HG02571 (cell line): Measurements from ENCODE around the gene PGAP6.
"Not testable (repeated sequence)": the region's sequence is repeated elsewhere in the genome, so short reads cannot be mapped to it uniquely, and the experiment has no call there.

Source experiments
- ATAC-seq: cut with Tn5 transposase; IDR thresholded peaks from one replicate; pipeline ENCODE4 v1.9.1; 2021; ENCODE audit warnings: mild to moderate bottlenecking, moderate library complexity; ENCODE audit not compliant: unreplicated experiment

Gene PGAP6

DNA sequence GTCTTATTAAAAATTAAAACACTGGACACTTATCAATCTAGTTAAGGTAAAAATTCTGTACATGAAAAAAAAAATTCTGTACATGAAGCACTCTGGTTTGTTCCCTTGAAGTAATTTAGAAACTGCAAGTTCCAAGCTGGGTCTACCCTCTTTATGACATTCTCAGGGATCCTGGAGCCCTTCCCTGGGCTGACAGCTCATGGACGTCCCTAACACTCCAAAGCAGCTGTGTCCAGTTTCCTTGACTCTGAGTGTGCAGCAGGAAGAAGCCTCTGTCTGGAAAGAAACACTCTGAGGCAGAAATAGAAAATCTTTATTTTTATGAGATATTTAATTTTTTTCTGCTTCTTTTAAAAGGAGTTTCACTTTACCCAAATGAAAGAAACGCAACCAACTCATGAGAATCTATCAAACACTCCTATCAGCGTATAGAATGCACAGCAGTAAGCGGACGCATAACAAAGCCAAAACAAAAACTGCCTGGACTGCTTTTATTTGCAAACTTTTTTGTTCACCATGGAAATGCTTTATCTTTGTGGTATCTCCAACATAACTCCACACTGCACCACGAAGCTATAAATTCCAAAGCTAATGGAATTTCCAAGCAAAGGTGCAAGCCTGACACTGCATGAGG, 50.5 kb downstream of the PGAP6 start:
- not testable (repeated sequence) for ATAC-seq

DNA sequence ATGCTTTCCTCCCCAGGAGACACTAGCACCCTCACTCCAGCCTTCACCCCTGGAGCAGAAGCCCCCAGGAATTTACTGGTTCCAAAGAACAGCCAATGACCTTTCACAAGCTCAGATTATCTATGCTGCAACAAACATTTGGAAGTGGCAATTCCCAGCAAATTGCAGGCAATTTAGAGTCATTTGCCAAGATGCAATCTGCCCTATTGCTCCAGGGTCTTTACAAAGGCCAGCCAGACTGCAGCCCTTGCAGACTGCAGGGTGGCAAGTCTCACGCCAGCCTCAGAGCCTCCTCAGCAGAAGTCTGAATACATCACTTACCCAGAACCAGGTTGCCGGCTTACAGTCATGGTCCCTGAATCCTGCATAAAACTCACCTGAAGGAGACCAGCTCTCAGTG, 51.0 kb downstream of the PGAP6 start:
- ATAC-seq: no peak

DNA sequence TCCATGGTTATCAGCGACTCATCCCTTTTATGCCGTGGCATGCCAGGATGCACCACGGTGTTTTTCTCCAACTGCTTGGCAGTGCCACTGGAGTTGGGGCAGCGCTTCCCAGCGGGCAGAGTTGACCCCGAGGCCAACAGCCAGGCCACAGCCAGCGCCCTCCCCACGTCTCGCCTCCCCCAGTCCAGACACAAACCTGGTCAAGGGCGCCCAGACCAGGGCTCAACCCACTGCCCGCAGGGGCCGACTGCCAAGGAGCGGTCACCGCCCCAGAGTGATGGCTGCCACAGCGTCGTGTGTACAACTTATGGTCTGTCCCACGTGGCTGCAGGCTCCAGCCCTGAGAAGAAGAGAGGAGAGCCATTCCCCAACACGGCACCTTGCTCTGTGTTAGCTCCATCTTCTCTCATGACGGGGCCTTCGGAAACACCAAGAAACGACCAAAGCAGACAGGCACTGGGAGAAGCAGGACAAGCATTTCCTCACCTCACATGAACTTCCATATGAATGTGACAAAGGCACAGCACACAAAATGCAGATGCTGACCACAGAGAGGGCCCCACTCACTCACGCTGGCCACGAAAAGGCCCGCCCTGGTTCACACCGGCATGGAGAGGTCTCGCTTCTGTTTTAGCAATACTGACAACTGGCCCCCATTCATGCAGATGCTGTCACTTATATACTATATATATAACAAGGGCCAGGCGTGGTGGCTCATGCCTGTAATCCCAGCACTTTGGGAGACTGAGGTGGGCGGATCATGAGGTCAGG, 56.2 kb downstream of the PGAP6 start:
- no peak for ATAC-seq

DNA sequence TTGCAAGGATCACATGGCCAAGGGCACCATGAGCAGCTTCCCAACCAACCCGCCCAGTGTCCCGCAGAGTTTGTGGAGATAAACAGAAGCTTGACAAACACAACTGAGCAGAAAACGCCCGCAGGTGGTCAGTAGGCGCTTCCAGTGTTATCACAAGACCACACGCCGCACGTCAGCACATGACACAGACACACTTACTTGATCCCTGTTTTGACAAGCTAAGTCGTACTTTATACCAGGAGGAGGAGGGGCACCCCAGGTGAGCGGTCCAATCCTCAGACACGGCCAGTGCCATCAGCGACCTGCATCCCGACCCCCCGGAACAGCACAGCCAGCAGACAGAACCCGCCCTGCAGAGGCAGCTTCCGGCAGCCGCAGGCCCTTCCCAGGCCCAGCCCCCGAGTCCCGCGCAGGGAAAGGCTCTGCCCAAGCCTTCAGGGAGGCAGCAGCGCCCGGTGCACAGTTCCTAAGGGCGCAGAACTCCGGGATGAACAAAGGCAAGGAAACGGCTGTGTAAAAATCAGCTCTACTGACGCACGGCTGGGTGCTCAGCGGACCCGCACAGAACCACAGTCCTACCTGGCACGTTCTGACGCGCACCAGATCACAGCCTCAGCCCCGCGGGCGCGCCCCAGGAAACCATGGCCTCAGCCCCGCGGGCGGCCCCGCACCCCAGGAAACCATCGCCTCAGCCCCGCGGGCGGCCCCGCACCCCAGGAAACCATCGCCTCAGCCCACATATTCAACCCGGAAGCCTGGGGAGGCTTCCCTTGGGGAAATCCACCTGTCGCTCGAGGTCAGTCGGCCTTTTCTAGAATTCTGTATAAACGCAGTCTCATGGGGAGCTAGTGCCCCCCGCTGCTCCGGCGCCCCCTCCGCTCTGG, 57.1 kb downstream of the PGAP6 start:
- no peak for ATAC-seq

DNA sequence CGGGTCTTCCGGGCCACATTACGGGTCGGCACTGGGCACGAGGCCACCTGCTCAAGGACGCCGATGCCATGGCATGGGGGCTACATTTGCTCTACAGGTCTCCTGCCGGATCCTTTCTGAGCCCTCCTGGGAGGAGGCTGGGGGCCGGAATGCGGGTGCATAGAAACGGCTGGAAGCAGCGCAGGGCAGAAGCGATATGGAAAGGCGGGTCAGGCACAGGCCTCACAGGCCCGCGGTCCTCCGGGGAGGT, 57.7 kb downstream of the PGAP6 start:
- ATAC-seq: no peak

DNA sequence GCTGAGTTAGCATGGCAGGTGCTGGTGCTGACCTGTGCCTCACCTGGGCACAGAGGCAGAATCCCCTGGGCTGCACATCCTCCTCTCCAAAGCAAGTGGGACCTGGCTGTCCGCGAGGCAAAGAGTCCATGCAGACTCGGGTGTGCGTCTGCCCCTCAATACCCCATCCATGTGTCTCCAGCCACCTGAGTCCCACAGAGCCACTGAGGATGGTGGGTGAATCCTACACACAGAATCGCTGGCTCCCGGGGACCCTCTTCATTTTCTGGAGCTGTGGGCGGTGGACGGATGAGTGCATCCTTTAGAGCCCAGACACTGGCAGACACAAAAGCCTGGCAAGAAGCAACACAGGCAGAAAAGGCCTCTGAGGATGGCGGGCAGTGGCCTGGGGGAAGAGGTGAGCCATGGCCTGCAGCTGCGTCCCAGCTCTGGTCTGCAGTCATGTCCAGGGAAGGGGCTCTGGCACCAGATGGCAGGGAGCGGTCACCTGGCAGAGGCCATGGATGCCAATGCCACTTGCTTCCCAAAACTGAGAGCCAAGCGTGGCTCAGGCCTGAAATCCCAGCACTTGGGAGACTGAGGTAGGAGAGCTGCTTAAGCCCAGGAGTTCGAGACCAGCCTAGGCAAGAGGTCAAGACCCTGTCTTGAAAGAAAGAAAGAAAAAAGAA, 59.2 kb downstream of the PGAP6 start:
- no peak for ATAC-seq

DNA sequence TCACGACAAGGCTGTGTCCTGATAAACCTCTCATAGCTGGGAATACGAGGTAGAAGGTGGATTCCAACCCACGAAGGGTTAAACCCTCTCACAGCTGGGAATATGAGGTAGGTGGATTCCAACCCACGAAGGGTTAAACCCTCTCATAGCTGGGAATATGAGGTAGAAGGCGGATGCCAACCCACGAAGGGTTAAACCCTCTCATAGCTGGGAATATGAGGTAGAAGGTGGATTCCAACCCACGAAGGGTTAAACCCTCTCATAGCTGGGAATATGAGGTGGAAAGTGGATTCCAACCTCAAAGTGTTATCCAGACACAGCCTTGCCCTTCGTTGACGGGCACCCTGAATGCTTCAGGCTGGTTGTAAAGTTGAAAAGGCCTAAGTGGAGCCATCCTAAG, 60.2 kb downstream of the PGAP6 start:
- no peak for ATAC-seq
